ENCODE data around the gene MSH5. TPM values are rescaled to one million over a fixed set of nuclear protein-coding genes. Genes with fewer than 3 reads are reported as not detected.

Gene MSH5
- total and polyA plus RNA-seq, 9 of the 15 experiments (the other 6 are each of a cell fraction or from before 2014, with no cell fraction given): 12.5 to 104 (median 46.6) TPM

GRCh38 chr6:31776989-31777666 lies 37.3 kb downstream of the MSH5 start, which contains the start of gene VWA7 (continued):
- TF ChIP-seq MCM7 (IDR thresholded peaks at IDR 0.05) (no peak), ZNF717 (CRISPR knock-in tag; IDR thresholded peaks at IDR 0.05) (no peak), FIP1L1 (IDR thresholded peaks at IDR 0.05; ENCODE audit: low read depth, low read length, poor library complexity, severe bottlenecking) (peak; percentile 98), ZHX1 (conservative IDR thresholded peaks at IDR 0.05; ENCODE audit: low read length) (peak; percentile 81; the same call in 1 of the 2 replicates), CHD4 (IDR thresholded peaks at IDR 0.05; ENCODE audit: insufficient read depth, insufficient replicate concordance, low read depth, low read length, poor library complexity, severe bottlenecking) (peak; percentile 95), ZBTB49 (CRISPR knock-in tag; IDR thresholded peaks at IDR 0.05; ENCODE audit: borderline replicate concordance) (no peak), MEIS2 (IDR thresholded peaks at IDR 0.05; ENCODE audit: partially characterized antibody) (peak; percentile 83), SMC3 (conservative IDR thresholded peaks at IDR 0.05; ENCODE audit: insufficient read depth, low read depth, low read length) (peak; percentile 51; the same call in 1 of the 2 replicates), NR1H2 (CRISPR knock-in tag; IDR thresholded peaks at IDR 0.05) (no peak), DMBX1 (CRISPR knock-in tag; IDR thresholded peaks at IDR 0.05; ENCODE audit: borderline replicate concordance) (peak; percentile 71; the same call in 1 of the 2 replicates), ZNF77 (CRISPR knock-in tag; IDR thresholded peaks at IDR 0.05) (0 out of 2 replicates have a peak, but pooled peaks have one; percentile 23), ZNF134 (CRISPR knock-in tag; conservative IDR thresholded peaks at IDR 0.05) (peak; percentile 20; the same call in 1 of the 2 replicates), CREB5 (CRISPR knock-in tag; IDR thresholded peaks at IDR 0.05) (no peak; the same call in 1 of the 2 replicates), PHB (CRISPR knock-in tag; IDR thresholded peaks at IDR 0.05) (0 out of 2 replicates have a peak, but pooled peaks have one; percentile 66), POU5F1 (IDR thresholded peaks at IDR 0.05; ENCODE audit: borderline replicate concordance, low read depth, low read length, partially characterized antibody) (peak; percentile 50), TCF3 (CRISPR knock-in tag; IDR thresholded peaks at IDR 0.05) (peak; percentile 72), ZBTB43 (CRISPR knock-in tag; IDR thresholded peaks at IDR 0.05) (peak; percentile 66; the same call in 1 of the 2 replicates), ELF2 (CRISPR knock-in tag; IDR thresholded peaks at IDR 0.05) (peak; percentile 69)
